Skeletal muscle satellite cell (primary cell): Measurements from ENCODE around the gene HAND1.

Experiments used
- H3K27me3 ChIP-seq: 2 replicates; pipeline ENCODE4 v1.7.0; 2013; ENCODE audit warnings: low read length; ENCODE audit not compliant: control insufficient read depth, insufficient read depth
- H3K36me3 ChIP-seq: 2 replicates; pipeline ENCODE4 v1.7.0; 2013; ENCODE audit warnings: mild to moderate bottlenecking, control low read depth, low read length; ENCODE audit not compliant: insufficient read depth
- H3K4me1 ChIP-seq: 2 replicates; pipeline ENCODE4 v1.7.0; 2013; ENCODE audit warnings: low read length; ENCODE audit not compliant: control insufficient read depth, insufficient read depth
- H3K4me2 ChIP-seq: 2 replicates; pipeline ENCODE4 v1.7.0; 2013; ENCODE audit warnings: mild to moderate bottlenecking, low read length
- H3K4me3 ChIP-seq: 2 replicates; pipeline ENCODE4 v1.7.0; 2013; ENCODE audit warnings: low read length
- H3K9ac ChIP-seq: 2 replicates; pipeline ENCODE4 v1.7.0; 2013; ENCODE audit warnings: mild to moderate bottlenecking, low read depth, low read length, moderate library complexity
- H3K9me3 ChIP-seq: replicated peaks from 2 replicates; pipeline ENCODE4 v1.7.0; 2013; ENCODE audit warnings: mild to moderate bottlenecking, control low read depth, low read length

The HAND1 gene

DNA sequence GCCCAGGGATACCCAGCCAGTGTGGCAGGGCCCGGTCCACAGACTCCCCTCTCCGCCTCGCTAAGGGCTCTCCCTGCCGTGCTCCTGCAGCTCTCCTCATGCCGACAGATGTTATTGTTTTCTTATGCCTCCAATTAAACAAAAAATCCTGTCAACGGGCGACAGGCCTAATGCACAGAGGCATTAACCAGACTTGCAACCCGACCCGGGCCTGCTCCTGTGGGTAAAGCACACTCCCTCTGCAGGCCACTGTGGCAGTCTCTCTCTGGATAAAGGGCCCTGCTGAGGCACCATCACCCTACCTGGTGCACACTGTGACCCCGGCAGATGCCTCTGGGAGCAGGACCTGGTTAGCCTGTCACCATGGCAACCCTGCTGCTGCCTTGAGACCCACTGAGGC is 27.5 kb upstream of the HAND1 start:
- H3K4me3 ChIP-seq = no peak overlapping the region
- H3K9ac ChIP-seq = no peak overlapping the region
- H3K9me3 ChIP-seq = no peaks in the 10 kb centered on the region
- H3K27me3 ChIP-seq = peaks cover 71% of the 10 kb centered on the region
- no peaks in the 10 kb centered on the region for H3K36me3 ChIP-seq
- no peaks in the 10 kb centered on the region for H3K4me1 ChIP-seq
- H3K4me2 ChIP-seq = no peak overlapping the region

- Histone ChIP-seq H3K4me2 (no peak overlapping the region), H3K27me3 (peaks cover 71% of the 10 kb centered on the region), H3K4me1 (no peaks in the 10 kb centered on the region), H3K9me3 (no peaks in the 10 kb centered on the region), H3K36me3 (no peaks in the 10 kb centered on the region), H3K9ac (no peak overlapping the region), H3K4me3 (no peak overlapping the region)
Observed at GRCh38 chr5:154503698-154504039, 25.6 kb upstream of the HAND1 start.

- H3K4me2 ChIP-seq = no peak overlapping the region
- H3K9ac ChIP-seq = no peak overlapping the region
- H3K36me3 ChIP-seq = no peaks in the 10 kb centered on the region
- H3K4me3 ChIP-seq = no peak overlapping the region
- H3K4me1 ChIP-seq = no peaks in the 10 kb centered on the region
- no peaks in the 10 kb centered on the region for H3K9me3 ChIP-seq
- peaks cover 73% of the 10 kb centered on the region for H3K27me3 ChIP-seq
Observed at GRCh38 chr5:154502180-154502579, 24.2 kb upstream of the HAND1 start.

GRCh38 chr5:154501566-154501965 is 23.5 kb upstream of the HAND1 start:
- no peak overlapping the region for H3K9ac ChIP-seq
- H3K4me3 ChIP-seq = no peak overlapping the region
- no peaks in the 10 kb centered on the region for H3K9me3 ChIP-seq
- H3K36me3 ChIP-seq = no peaks in the 10 kb centered on the region
- H3K4me2 ChIP-seq = no peak overlapping the region
- peaks cover 72% of the 10 kb centered on the region for H3K27me3 ChIP-seq
- H3K4me1 ChIP-seq = no peaks in the 10 kb centered on the region

DNA sequence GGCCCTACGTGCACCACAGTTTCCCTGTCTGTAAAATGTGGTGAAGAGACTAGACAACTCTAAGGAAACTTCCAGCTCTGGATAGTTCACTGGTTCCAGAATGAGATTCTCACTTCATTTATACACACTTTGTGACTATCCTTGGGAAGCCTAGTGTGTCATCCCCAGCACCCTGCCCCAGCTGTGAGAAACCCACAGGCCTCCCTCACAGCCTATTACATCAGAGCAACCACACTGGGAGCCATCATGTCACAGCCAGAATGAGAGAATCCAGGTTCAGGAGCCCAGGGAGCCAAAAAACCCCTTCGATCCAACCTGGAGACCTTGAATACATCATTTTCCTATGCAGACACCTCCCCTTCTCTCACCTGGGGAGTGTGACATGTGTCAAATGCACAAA is 21.0 kb upstream of the HAND1 start:
- peaks cover 83% of the 10 kb centered on the region for H3K27me3 ChIP-seq
- H3K36me3 ChIP-seq = no peaks in the 10 kb centered on the region
- H3K4me2 ChIP-seq = no peak overlapping the region
- H3K9me3 ChIP-seq = no peaks in the 10 kb centered on the region
- H3K4me1 ChIP-seq = no peaks in the 10 kb centered on the region
- H3K4me3 ChIP-seq = no peak overlapping the region
- no peak overlapping the region for H3K9ac ChIP-seq

- Histone ChIP-seq H3K9me3 (no peaks in the 10 kb centered on the region), H3K4me3 (no peak overlapping the region), H3K4me2 (no peak overlapping the region), H3K27me3 (peaks cover 87% of the 10 kb centered on the region), H3K36me3 (no peaks in the 10 kb centered on the region), H3K4me1 (no peaks in the 10 kb centered on the region), H3K9ac (no peak overlapping the region)
Observed at GRCh38 chr5:154498591-154498990, 20.6 kb upstream of the HAND1 start.

DNA sequence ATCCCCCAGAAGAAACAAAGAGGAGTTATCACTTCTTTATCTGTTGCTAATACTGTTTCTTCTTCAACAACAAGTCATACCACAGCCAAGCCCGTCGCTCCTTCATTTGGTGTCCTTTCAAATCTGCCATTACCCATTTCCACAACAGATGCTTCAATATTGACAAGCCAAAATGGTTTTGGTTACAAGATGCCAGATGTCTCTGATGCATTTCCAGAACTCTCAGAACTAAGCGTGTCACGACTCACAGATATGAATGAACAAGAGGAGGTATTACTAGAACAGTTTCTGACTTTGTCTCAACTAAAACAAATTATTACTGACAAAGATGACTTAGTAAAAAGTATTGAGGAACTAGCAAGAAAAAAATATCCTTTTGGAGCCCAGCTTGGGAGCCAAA is 16.0 kb upstream of the HAND1 start:
- no peaks in the 10 kb centered on the region for H3K36me3 ChIP-seq
- H3K9ac ChIP-seq = no peak overlapping the region
- H3K27me3 ChIP-seq = peaks cover 83% of the 10 kb centered on the region
- no peaks in the 10 kb centered on the region for H3K9me3 ChIP-seq
- no peaks in the 10 kb centered on the region for H3K4me1 ChIP-seq
- H3K4me2 ChIP-seq = no peak overlapping the region
- H3K4me3 ChIP-seq = no peak overlapping the region

DNA sequence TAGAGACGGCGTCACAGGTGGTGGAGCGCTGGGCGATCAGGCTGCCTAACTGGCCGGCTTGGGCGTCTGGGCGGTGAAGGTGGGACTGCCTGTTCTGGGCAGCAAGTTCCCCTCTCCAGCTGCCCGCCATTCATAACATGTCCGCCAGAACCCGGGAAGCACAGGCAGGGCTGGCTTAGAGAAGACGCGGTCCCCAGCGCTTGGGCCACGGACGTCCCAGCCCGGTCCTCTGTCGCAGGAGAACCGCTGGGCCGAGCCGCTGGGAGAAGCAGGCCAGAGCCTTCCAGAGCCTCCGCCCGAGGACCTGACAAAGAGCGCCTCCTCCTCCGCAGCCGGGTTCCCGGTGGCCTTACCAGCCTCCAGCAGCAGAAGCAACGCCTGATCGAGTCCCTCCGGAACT is 15.2 kb upstream of the HAND1 start:
- Histone ChIP-seq H3K9me3 (no peaks in the 10 kb centered on the region), H3K9ac (no peak overlapping the region), H3K4me2 (no peak overlapping the region), H3K27me3 (peaks cover 82% of the 10 kb centered on the region), H3K4me3 (no peak overlapping the region), H3K4me1 (no peaks in the 10 kb centered on the region), H3K36me3 (no peaks in the 10 kb centered on the region)

DNA sequence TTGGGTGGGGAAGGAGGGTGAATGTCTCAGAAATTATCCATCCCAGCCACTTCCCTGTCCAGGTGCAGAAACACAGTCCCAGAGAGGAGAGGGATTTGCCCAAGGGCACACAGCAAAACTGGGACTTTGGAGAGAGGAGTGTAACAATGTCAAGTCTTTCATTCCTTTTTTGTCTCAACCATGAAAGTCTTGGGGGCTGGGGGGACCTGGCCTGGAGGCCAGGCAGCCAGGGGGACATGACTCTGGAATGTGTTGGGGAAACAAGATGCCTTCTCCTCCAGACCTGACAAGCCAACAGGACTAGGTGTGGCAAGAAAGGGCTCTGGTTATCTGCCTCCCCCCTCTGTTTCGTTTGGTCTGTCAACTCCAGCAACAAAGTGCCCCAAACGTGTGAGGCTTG is 13.9 kb upstream of the HAND1 start:
- Histone ChIP-seq H3K27me3 (peaks cover 83% of the 10 kb centered on the region), H3K4me1 (no peaks in the 10 kb centered on the region), H3K9me3 (no peaks in the 10 kb centered on the region), H3K4me3 (no peak overlapping the region), H3K36me3 (no peaks in the 10 kb centered on the region), H3K9ac (no peak overlapping the region), H3K4me2 (no peak overlapping the region)

DNA sequence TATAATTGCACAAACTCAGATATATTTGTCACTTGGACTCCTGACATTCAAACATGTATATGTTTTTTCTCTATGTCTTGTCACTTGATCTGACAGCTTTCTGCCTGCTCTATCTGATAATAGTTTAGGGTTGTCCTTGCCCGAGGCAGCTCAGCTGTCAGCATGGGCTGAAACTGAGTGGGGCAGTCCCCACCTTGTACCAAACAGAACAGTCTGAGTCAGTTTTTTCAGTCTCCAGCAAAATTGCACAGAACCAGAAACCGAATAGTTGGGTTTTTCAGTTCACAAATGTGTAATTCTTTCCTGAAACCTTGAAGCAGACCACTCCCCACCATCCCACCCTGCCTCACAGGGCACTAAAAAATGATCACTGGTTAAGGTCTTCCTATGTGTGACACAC is 9.5 kb upstream of the HAND1 start:
- Histone ChIP-seq H3K27me3 (peaks cover 86% of the 10 kb centered on the region), H3K36me3 (no peaks in the 10 kb centered on the region), H3K4me1 (no peaks in the 10 kb centered on the region), H3K9me3 (no peaks in the 10 kb centered on the region), H3K4me2 (no peak overlapping the region), H3K4me3 (no peak overlapping the region), H3K9ac (no peak overlapping the region)

DNA sequence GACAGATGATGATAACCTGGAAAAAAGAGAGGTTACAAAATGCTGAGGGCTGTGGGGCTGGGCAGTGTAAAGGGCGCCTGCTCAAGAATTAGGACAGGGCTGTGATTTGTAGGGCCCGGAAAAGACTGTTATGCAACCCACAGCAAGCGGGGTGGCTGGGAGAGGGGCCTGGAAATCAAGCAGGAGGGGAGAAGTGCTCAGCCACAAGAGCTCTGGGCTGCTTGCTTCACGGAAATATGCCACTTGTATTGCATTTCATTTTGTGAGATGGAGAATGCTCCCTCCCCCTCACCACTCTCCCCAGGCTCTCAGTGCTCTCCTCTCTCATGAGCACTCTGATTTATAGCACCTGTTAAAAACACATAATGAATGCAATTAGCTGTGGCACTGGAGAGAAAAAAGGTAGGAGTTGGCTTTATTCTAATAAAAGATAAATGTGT is 8.4 kb upstream of the HAND1 start:
- no peak overlapping the region for H3K4me2 ChIP-seq
- H3K4me1 ChIP-seq = no peaks in the 10 kb centered on the region
- no peaks in the 10 kb centered on the region for H3K36me3 ChIP-seq
- H3K9me3 ChIP-seq = no peaks in the 10 kb centered on the region
- no peak overlapping the region for H3K9ac ChIP-seq
- no peak overlapping the region for H3K4me3 ChIP-seq
- H3K27me3 ChIP-seq = peaks cover 88% of the 10 kb centered on the region

- Histone ChIP-seq H3K4me1 (no peaks in the 10 kb centered on the region), H3K4me2 (no peak overlapping the region), H3K9ac (no peak overlapping the region), H3K4me3 (no peak overlapping the region), H3K9me3 (no peaks in the 10 kb centered on the region), H3K36me3 (no peaks in the 10 kb centered on the region), H3K27me3 (peaks cover 93% of the 10 kb centered on the region)
Observed at GRCh38 chr5:154485850-154486426, 7.9 kb upstream of the HAND1 start.
